LNCAP (cell line): ENCODE data around the gene GABRD.

Source experiments
- CTCF ChIP-seq: fragments of 450-650 bp; IDR thresholded peaks from 2 replicates; pipeline ENCODE4 v1.5.1; 2017; ENCODE audit warnings: mild to moderate bottlenecking

The GABRD gene

DNA sequence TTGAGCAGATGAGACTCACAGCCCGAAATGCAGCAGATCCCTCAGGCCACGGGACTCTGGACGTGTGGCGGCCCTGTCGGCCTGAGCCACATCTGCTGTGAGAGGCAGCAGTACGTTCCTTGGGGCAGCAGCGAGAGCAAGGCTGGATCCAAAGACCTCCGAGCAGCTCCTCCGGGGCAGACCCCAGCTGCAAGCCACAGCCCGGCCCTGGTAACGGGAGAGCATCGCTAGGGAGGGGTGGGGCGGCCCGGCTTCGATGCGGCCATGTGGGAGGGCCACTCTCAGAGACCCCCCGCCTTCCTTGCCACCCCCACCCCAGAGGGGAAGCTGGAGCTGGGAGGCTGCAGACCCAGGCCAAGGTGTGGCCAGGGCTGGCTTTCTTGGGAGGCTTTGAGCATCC, 48.8 kb downstream of the GABRD start:
- no peak for TF ChIP-seq CTCF

DNA sequence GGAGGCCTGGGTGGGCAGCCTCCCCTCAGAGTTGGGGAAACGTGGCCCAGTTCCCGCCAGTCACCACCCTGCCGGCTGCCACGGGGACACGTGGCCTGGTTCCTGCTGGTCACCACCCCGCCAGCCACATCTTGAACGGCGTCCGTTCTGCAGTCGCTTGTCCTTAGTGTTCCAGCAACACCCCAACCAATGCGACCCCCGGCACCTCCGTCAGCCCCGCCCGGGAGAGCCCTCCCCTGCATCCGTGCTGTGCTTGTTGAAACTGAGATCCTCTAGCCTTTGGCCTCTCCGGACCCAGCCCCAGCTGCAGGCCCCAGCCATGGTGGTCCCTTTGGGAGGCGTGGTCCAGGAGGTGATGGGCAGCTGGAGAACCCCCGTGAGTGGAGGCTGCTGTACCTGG, 49.8 kb downstream of the GABRD start:
- no peak for TF ChIP-seq CTCF

DNA sequence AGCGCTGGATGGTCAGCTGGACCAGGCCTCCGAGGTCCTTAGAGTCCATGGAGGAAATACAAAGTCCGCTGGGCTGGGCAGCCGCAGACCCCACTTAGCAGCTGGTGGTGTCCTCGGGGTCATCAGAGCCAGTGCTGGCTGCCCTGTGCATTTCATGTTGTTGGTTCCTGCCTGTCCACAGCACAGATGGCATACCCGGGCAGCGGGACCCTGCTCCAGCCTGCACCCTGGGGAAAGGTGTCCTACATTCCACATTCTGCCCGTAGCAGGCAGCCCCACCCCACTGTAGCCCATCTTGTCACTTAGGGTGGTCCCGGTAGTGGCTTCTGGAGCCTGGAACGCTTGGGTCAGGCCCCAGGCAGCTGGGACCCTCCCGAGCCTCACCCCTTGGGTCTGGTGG, 50.9 kb downstream of the GABRD start:
- no peak for TF ChIP-seq CTCF

- TF ChIP-seq CTCF, result no peak
Observed at GRCh38 chr1:2070800-2071530, 51.8 kb downstream of the GABRD start.

GRCh38 chr1:2072109-2072806, 53.1 kb downstream of the GABRD start:
- TF ChIP-seq CTCF, result no peak

DNA sequence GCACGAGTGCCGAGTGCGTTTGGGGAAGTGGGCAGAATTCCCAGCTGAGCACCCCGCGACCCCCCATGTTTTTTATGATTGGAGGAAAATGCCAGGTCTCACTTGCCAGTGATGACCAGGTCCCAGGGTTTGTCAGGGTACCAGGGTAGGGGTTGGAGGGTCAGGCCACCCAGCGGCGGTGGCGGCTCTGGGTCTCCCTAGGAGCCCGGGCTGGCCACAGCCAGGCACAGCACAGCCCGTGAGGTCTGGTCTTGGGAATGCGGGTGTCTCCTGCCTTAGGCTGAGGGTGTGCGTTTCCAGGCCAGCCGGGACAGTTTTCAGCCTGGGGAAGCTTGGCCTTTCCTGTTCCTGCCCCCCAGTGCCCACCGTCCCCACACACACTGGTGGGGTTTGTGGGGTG, 53.7 kb downstream of the GABRD start:
- no peak for TF ChIP-seq CTCF

- TF ChIP-seq CTCF, result no peak
Observed at GRCh38 chr1:2073382-2074230, 54.5 kb downstream of the GABRD start.
